ENCODE results near the gene SERPINB12.

The SERPINB12 gene

DNA sequence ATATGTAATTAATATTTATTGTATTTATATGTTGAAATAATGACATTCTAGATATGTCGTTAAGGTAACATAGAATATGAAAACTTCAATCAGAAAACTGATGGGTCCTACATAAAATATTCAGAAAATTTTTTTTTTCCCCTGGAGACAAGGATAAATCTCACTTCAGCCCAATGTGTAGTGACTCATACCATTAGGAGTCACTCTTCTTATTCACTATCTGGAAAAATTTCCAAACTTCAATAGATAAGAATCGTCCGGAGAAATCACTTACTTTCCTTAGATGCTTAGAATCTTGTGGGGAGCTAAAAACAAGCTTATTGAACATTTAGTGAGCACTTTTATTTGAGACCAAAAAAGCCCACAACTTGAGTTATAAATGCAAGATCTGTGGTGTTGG is 49.6 kb downstream of the SERPINB12 start:
- DNase-seq (ENCODE audit: low read depth), result no peak
- TF ChIP-seq CTCF (IDR thresholded peaks at IDR 0.05; ENCODE audit: control insufficient read depth, extremely low read depth, insufficient read depth), result no peak
- no peak overlapping the region for H3K4me3 ChIP-seq (ENCODE audit: low read depth, low read length)

GRCh38 chr18:63592471-63592870 is 50.3 kb downstream of the SERPINB12 start:
- TF ChIP-seq CTCF (IDR thresholded peaks at IDR 0.05; ENCODE audit: control insufficient read depth, extremely low read depth, insufficient read depth), result no peak
- no peak overlapping the region for H3K4me3 ChIP-seq (ENCODE audit: low read depth, low read length)
- DNase-seq (ENCODE audit: low read depth), result no peak

GRCh38 chr18:63596964-63597363 is 54.8 kb downstream of the SERPINB12 start:
- no peak for TF ChIP-seq CTCF (IDR thresholded peaks at IDR 0.05; ENCODE audit: control insufficient read depth, extremely low read depth, insufficient read depth)
- no peak overlapping the region for H3K4me3 ChIP-seq (ENCODE audit: low read depth, low read length)
- no peak for DNase-seq (ENCODE audit: low read depth)

DNA sequence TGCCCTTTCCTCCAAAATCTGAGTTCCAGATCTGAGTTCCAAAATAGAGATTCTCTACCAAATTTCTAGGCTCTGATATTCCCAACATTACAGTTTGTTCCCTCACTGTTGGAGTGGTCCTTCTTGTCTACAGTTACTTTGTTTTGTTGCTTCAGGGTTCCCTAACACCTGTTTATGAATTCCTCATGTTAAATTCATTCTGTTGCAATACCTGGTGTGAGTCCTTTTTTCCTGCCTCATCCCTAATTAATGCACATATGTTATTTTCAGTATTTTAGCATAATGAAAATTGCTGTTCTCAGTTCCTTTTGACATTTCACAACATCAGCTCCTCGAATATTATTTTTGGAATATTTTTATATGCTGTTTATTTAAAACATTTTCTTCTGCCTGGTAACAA is 61.2 kb downstream of the SERPINB12 start:
- no peak for DNase-seq (ENCODE audit: low read depth)
- TF ChIP-seq CTCF (IDR thresholded peaks at IDR 0.05; ENCODE audit: control insufficient read depth, extremely low read depth, insufficient read depth), result no peak
- no peak overlapping the region for H3K4me3 ChIP-seq (ENCODE audit: low read depth, low read length)

- no peak overlapping the region for H3K4me3 ChIP-seq (ENCODE audit: low read depth, low read length)
- DNase-seq (ENCODE audit: low read depth), result no peak
- TF ChIP-seq CTCF (IDR thresholded peaks at IDR 0.05; ENCODE audit: control insufficient read depth, extremely low read depth, insufficient read depth), result no peak
Observed at GRCh38 chr18:63603772-63604171, 61.6 kb downstream of the SERPINB12 start.

DNA sequence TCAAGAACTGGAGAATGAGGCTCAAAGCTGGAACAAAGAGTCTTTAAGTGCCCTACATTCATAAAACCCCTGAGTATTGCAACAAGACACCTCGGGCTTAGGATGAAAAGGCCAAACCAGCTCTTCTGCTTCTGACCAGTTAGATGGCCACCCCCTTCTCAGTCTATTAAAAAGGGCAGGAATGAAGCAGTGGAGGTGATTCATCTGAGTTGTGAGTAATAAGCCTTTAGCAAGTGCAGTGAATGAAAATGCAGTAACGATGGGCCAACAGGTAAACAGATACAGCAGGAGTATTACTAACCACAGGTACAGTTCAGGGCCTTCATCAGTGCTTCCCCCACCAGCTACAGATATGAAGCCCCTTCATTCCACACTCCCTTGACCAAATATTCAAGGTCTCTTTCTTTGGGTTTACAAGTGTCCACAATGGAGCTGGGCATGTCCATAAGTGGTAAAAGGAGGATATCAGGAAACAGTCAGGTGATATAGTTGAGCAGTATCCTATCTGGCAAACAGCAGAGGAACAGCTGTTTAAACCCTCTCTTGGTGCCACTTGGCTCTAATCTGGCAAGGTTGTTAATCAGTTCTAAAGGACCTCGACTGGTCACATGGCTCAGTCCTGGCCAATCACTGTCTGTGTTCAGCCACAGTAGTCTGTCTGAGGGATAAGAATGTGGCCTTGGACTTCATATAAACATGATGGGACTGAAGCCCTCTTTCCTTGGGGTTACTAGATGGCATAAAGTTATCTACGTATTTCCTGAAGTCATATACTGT is 62.8 kb downstream of the SERPINB12 start:
- no peak overlapping the region for H3K4me3 ChIP-seq (ENCODE audit: low read depth, low read length)

More for the DNA sequence above, 62.8 kb downstream of the SERPINB12 start:
- TF ChIP-seq CTCF (IDR thresholded peaks at IDR 0.05; ENCODE audit: control insufficient read depth, extremely low read depth, insufficient read depth), result no peak
- no peak for DNase-seq (ENCODE audit: low read depth)
